OCI-LY7 (cell line): Measurements from ENCODE around the gene SFI1. TPM values are rescaled to one million over a fixed set of nuclear protein-coding genes. Genes with fewer than 3 reads are reported as not detected.

Experiments
- BruUV-seq: library from RNA; stranded (reverse); fragments of 400-500 nt; replicated peaks from 2 replicates; lab custom pipeline; 2021; lab: Mats Ljungman, UMichigan
- CTCF ChIA-PET: fragments of 300-600 bp; sonication (Branson Sonifier 250); formaldehyde crosslinking; loops from one replicate; lab custom pipeline; 2022; ENCODE audit warnings: antibody characterized with exemption; ENCODE audit not compliant: unreplicated experiment; lab: Charles Lee
- POLR2A ChIA-PET: fragments of 300-600 bp; sonication (Branson Sonifier 250); formaldehyde crosslinking; loops from one replicate; lab custom pipeline; 2022; ENCODE audit warnings: antibody characterized with exemption; lab: Charles Lee
- DNase-seq: peaks from one replicate; pipeline ENCODE4 v3.0.0-alpha.2; 2015; ENCODE audit warnings: low spot score
- H2AFZ ChIP-seq: fragments of 200-600 bp; sonication (generic), shearing (Covaris generic); 2 replicates; pipeline ENCODE4 v1.6.1; 2014; ENCODE audit warnings: mild to moderate bottlenecking, antibody characterized with exemption, low read length, moderate library complexity
- H3K27ac ChIP-seq: fragments of 200-600 bp; sonication (generic); 2 replicates; pipeline ENCODE4 v1.5.1; 2014; ENCODE audit warnings: mixed run types, low read depth, mild to moderate bottlenecking, moderate library complexity, low read length, inconsistent platforms; ENCODE audit not compliant: poor library complexity, severe bottlenecking
- H3K36me3 ChIP-seq: fragments of 200-600 bp; sonication (generic); 2 replicates; pipeline ENCODE4 v1.6.1; 2014; ENCODE audit warnings: mild to moderate bottlenecking, antibody characterized with exemption, low read length, moderate library complexity, mixed read lengths; ENCODE audit not compliant: insufficient read depth
- H3K4me1 ChIP-seq: fragments of 200-600 bp; sonication (generic); 2 replicates; pipeline ENCODE4 v1.5.1; 2014; ENCODE audit warnings: mild to moderate bottlenecking, low read length; ENCODE audit not compliant: insufficient read depth, poor library complexity, severe bottlenecking
- H3K4me2 ChIP-seq: fragments of 200-600 bp; sonication (generic); 2 replicates; pipeline ENCODE4 v1.6.1; 2014; ENCODE audit warnings: mild to moderate bottlenecking, low read length
- H3K4me3 ChIP-seq: fragments of 200-600 bp; sonication (generic); 2 replicates; pipeline ENCODE4 v1.5.1; 2014; ENCODE audit warnings: mild to moderate bottlenecking, low read depth, low read length; ENCODE audit not compliant: poor library complexity, severe bottlenecking
- H3K79me2 ChIP-seq: fragments of 200-600 bp; sonication (generic); 2 replicates; pipeline ENCODE4 v1.6.1; 2016; ENCODE audit warnings: low read depth, mild to moderate bottlenecking, low read length, moderate library complexity, mixed read lengths; ENCODE audit not compliant: insufficient read depth
- H3K9me2 ChIP-seq: fragments of 200-600 bp; sonication (generic); 2 replicates; pipeline ENCODE4 v1.6.1; 2016; ENCODE audit warnings: mild to moderate bottlenecking, low read length, mixed read lengths; ENCODE audit not compliant: insufficient read depth
- H3K9me3 ChIP-seq: fragments of 200-600 bp; sonication (generic); 2 replicates; pipeline ENCODE4 v1.6.1; 2014; ENCODE audit warnings: mild to moderate bottlenecking, mixed run types, low read length, mixed read lengths
- H4K20me1 ChIP-seq: fragments of 200-600 bp; sonication (generic); 2 replicates; pipeline ENCODE4 v1.6.1; 2014; ENCODE audit warnings: mild to moderate bottlenecking, antibody characterized with exemption, low read length, moderate library complexity, mixed read lengths; ENCODE audit not compliant: insufficient read depth
- EZH2phosphoT487 ChIP-seq: fragments of 200-600 bp; sonication (generic); IDR thresholded peaks from 2 replicates; pipeline ENCODE4 v1.6.1; 2018; ENCODE audit warnings: low read depth, borderline replicate concordance, mild to moderate bottlenecking, mixed run types, antibody characterized with exemption, low read length, moderate library complexity, mixed read lengths
- intact Hi-C: fragments of 100-400 bp; cut with micrococcal nuclease; formaldehyde crosslinking; loops from one replicate; pipeline ENCODE4 v1.10.0; 2022; ENCODE audit not compliant: unreplicated experiment
- total RNA-seq, 2 experiments: library from RNA; depleted of rRNA in 1 of 2; stranded (reverse); fragments of >200 nt in 1 of 2; shearing (Covaris generic) in 1 of 2; gene quantifications; 2 replicates each; pipeline ENCODE4 v1.2.3, GENCODE V29; 2014 to 2022
- TF ChIP-seq, protein P1 (sequence below): fragments of 200-600 bp; sonication (generic); conservative IDR thresholded peaks from 2 replicates; pipeline ENCODE4 v1.5.1; 2014; ENCODE audit warnings: mild to moderate bottlenecking, antibody characterized with exemption, low read length, moderate library complexity, mixed read lengths

Gene SFI1
- total RNA-seq, 2 experiments from 2014 or later, result 72.6 to 132 TPM

DNA sequence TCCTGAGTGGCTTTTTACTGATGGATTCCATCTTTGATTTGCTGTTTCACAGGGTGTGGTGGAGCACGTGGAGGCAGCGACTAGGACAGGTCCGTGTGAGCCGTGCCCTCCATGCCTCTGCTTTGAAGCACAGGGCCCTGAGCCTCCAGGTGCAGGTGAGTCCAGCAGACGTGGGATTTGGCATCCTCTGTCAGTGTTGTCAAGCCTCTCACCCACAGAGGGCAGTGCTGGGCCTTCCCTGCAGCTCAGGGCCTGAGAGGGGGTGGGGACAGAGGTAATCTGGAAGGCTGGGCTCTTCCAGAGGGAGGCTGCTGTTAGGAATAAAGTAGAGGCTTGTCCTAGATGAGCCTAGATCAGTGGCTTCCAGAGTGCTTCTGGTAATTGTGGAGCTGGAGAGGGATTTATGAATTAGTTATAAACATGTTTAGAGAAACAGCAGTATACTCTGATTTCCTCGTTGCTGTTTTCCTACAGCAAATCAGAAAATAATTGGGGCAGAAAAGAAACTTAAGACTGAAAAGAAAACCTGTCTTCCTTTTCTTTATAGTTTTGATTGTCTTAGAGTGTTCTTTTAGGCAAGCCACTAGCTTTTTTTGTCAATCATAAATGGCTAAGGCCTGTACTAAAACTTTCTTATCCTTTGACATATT lies 65.0 kb downstream of the SFI1 start:
- Histone ChIP-seq H3K9me3 (no peaks in the 10 kb centered on the region), H3K36me3 (peaks cover 73% of the 10 kb centered on the region), H2AFZ (no peak overlapping the region), H3K79me2 (no peaks in the 10 kb centered on the region), H3K4me2 (no peak overlapping the region), H4K20me1 (no peaks in the 10 kb centered on the region), H3K9me2 (no peaks in the 10 kb centered on the region), H3K27ac (no peak overlapping the region), H3K4me3 (no peak overlapping the region), H3K4me1 (no peaks in the 10 kb centered on the region)
- DNase-seq, result peak; percentile 66
- ChIA-PET POLR2A (interaction anchor here (0.6 to 0.7 kb wide), 2 partner anchors 24 to 67 kb away, joined by 3 read pairs; no protein-coding TSS in a partner anchor), CTCF (interaction anchor here (0.7 kb wide), 1 partner anchor 13 kb away, joined by 3 read pairs; no protein-coding TSS in a partner anchor)
- intact Hi-C loops, result no loop called here
- TF ChIP-seq, protein P1, sequence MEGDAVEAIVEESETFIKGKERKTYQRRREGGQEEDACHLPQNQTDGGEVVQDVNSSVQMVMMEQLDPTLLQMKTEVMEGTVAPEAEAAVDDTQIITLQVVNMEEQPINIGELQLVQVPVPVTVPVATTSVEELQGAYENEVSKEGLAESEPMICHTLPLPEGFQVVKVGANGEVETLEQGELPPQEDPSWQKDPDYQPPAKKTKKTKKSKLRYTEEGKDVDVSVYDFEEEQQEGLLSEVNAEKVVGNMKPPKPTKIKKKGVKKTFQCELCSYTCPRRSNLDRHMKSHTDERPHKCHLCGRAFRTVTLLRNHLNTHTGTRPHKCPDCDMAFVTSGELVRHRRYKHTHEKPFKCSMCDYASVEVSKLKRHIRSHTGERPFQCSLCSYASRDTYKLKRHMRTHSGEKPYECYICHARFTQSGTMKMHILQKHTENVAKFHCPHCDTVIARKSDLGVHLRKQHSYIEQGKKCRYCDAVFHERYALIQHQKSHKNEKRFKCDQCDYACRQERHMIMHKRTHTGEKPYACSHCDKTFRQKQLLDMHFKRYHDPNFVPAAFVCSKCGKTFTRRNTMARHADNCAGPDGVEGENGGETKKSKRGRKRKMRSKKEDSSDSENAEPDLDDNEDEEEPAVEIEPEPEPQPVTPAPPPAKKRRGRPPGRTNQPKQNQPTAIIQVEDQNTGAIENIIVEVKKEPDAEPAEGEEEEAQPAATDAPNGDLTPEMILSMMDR, result peak; percentile 75
- TF ChIP-seq EZH2phosphoT487, result no peak
- BruUV-seq, result no TSS peak

GRCh38 chr22:31561970-31562369 lies 65.6 kb downstream of the SFI1 start:
- DNase-seq, result no peak

More at GRCh38 chr22:31561970-31562369, 65.6 kb downstream of the SFI1 start:
- no peak overlapping the region for H3K27ac ChIP-seq
- ChIA-PET CTCF (interaction anchor here (0.7 kb wide), 1 partner anchor 13 kb away, joined by 3 read pairs; no protein-coding TSS in a partner anchor), POLR2A (interaction anchor here (0.7 kb wide), 1 partner anchor 67 kb away, joined by 3 read pairs; no protein-coding TSS in a partner anchor)
- H3K4me3 ChIP-seq, result no peak overlapping the region
- no peaks in the 10 kb centered on the region for H3K79me2 ChIP-seq
- H2AFZ ChIP-seq, result no peak overlapping the region
- no TSS peak for BruUV-seq
- H3K4me2 ChIP-seq, result no peak overlapping the region
- H4K20me1 ChIP-seq, result no peaks in the 10 kb centered on the region
- no peak for TF ChIP-seq EZH2phosphoT487
- TF ChIP-seq, protein P1, result no peak
- no peaks in the 10 kb centered on the region for H3K9me2 ChIP-seq
- H3K36me3 ChIP-seq, result peaks cover 67% of the 10 kb centered on the region
- no peaks in the 10 kb centered on the region for H3K9me3 ChIP-seq
- H3K4me1 ChIP-seq, result no peaks in the 10 kb centered on the region
- intact Hi-C loops, result no loop called here
